DMS 273 (cell line): ENCODE results near the gene EDDM3A.
"Not testable (repeated sequence)": the region's sequence is repeated elsewhere in the genome, so short reads cannot be mapped to it uniquely, and the experiment has no call there.

Experiments
- DNase-seq: peaks from one replicate; lab custom pipeline; 2025; ENCODE audit not compliant: unreplicated experiment; lab: John Stamatoyannopoulos, UW

The EDDM3A gene

DNA sequence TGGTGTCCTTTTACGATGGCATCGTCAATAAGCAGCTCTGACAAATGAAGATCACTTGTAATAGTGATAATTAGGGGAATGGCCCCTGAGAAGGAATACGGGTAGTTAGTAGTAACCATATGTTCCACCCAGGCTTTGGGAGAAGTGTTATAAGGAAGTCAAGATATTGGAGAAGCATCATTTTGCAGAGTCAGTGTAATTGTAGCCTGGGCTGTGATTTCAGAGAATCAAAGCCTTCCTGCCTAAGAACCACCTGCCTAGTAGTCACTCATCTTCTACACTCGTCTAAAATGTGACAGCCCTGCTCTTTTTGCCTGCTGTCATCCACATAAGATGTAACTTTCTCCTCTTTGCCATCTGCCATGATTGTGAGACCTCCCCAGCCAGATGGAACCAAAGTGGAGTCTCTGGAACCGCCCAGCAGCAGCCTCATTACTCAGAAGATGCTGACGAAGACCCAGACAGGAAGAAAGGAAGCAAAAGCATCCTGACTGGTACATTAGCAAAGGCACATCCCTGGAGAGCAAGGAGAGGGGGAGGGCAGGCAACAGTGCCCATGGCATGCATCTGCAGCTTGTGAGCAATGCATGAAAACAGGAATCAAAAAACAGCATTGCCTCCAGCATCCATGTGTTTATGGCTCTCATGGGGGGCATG lies 12.6 kb upstream of the EDDM3A start:
- peak; percentile 11 for DNase-seq

DNA sequence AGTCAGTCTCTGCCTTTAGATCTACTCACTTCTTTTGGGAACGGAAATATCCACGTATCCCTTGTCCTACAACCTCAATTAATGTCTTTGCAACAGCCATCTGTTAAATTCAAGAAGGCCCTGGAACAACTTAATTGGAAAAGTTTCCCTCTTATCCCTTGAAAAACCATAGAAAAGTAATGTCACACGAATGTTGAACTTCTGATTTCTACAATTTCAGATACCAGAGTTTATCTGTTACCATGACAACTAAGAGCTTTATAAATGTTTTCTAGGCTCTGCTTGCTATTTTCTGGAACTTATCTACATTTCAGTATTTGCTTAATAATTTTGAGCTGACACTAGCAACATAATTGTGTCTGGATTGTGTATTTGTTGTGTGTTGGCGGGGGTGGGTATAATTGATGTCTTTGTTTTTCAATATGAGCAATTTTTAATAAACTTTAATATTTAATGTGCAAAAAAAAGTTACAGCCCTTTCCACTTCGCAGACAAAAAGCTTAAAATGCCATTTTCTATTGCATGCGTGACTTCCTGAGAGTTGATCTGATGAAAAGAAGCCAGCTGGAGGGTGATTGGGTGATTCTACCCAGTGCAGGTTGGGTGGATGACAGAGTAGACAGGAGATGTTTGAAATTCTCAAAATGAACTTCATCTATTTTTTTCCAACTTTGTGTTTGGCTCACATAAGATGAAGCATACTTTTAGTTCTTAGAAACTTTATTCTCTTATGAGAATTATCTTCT lies 11.8 kb upstream of the EDDM3A start:
- no peak for DNase-seq

DNA sequence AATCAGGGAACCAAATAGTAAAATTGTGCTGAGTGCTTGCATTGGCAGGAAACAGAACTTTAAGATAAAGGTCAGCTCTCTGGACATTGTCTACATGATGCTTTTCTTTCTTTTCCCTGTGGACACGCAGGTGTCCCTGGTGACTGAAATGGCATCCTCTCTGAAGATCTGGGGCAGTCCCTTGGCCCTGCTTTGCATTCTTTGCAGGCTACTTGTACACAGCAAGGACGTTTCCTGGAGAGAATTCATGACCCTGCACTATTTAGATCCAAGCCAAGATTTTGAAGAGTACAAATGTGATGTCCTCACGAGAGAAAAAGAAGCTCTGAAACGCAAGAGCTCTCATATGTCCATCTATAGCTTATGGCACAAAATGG lies 11.3 kb upstream of the EDDM3A start:
- DNase-seq: no peak

DNA sequence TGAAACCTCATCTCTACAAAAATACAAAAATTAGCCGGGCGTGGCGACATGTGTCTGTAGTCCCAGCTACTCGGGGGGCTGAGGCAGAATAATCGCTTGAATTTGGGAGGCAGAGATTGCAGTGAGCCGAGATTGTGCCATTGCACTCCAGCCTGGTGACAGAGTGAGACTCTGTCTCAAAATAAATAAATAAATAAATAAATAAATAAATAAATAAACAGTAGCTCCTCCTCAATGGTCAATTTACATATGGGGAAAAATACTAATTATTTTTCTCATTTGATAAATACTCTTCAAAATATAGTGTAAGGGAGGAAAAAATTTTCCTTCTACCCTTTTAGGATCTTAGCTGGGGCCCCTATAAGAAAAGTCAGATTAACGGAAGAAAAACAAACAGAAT lies 7.4 kb upstream of the EDDM3A start:
- not testable (repeated sequence) for DNase-seq

DNA sequence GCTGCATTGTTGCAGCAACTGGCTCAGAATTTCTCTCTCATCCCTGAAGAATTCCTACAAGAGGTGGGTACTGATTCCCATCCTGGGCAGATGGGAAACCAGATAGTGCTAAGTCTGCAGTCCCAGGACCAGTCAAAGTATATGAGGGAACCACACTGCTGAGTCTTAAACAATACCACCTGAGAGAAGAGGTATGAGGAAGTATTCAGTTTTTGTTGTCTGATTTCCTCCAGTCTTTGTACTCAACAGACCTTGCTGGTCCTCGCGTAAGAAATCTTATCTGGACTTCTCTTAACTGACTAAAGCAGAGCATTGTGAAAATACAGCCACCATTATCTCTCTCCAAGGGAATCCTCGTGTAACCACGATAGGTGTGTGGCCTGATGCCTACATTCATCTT lies 3.6 kb upstream of the EDDM3A start:
- DNase-seq: no peak

DNA sequence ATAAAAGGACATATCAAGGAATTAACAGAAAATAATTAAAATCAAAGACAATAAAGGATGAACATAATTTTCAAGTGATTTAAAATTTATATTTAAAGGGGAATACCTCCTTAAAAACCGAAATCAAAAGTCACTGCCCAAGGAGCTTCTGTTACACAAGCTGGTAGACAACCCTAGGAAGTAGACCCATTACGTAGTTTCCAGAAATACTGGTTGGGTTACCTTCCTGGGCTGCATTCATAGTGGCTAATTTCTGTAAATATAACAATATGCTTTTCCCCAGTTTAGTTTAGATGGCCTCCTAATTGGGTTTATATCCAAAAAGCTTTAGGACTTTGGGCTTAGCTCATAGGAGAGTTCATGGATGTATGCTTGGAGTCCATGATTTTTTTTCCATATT lies 2.1 kb upstream of the EDDM3A start:
- DNase-seq: no peak

DNA sequence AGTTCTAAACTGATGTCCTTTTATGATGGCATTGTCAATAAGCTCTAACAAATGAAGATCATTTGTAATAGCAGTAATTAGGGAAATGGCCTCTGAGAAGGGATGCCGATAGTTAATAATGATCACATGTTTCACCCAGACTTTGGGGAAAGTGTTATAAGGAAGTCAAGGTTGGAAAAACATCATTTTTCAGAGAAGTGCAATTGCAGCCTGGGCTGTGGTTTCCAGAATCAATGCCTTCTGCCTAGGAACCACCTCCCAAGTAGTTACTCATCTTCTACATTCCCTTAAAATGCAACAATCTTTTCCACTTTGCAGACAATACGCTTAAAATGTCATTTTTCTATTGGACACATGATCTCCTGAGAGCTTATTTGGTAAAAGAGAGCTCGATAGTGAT lies 879 bp downstream of the EDDM3A start:
- DNase-seq: no peak

DNA sequence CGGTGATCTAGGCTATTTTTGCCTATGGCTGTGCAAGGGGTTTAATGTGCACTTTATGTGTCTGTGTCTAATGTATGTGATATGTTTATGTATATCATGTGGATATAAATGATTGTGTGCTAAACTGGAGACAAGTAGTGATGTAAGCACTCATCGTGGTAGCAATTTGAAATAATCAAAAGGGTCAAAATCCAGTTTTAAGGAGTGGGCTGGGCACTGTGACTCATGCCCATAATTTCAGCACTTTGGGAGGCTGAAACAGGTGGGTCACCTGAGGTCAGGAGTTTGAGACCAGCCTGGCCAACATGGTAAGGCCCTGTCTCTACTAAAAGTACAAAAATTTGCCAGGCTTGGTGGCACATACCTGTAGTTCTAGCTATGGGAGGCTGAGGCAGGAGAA lies 2.8 kb downstream of the EDDM3A start:
- no peak for DNase-seq

DNA sequence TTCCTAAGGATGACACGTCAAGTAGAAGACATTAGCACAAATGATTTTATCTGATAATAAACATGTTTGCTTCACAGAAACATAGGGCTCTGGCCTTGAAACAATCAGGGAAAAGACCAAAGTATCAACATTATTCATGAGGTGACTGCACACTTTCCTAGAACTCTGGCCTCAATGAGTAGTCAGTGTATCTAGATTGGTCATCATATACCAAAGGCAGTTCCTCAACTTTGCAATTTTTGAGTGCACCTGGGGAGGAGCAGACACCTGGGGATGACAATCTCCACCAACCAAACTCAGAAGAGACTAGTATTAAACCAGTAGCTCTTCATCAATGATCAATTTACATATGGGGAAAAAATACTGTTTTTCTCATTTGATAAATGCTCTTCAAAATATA lies 4.5 kb downstream of the EDDM3A start:
- no peak for DNase-seq

DNA sequence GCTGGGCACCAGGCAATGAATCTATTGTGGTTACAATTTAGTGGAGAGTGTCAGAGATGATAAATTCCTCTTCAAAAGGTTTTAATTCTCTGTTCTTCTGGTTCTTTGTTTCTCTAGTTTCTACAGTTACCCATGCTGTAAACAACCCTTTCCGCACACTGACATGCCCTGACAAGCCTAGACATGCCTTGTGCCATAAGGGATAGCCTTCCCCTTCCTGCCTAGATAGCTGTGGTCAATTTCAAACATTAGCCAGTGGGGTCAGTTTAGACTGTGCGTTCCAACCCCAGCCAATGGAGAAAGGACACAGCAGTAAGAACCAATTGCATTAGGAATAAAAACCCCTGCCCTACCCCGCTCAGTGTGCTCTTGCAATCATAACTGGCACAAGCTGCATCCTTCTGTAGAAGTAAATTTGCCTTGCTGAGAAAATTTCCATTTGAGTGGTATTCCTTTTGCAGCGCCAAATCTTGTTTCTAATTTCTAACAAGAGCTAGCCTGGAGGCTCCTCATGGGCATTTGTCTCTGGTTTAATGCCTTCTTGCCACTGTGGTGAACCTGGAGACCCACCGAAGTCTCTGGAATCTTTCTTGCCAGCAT lies 6.4 kb downstream of the EDDM3A start:
- peak; percentile 2 for DNase-seq

DNA sequence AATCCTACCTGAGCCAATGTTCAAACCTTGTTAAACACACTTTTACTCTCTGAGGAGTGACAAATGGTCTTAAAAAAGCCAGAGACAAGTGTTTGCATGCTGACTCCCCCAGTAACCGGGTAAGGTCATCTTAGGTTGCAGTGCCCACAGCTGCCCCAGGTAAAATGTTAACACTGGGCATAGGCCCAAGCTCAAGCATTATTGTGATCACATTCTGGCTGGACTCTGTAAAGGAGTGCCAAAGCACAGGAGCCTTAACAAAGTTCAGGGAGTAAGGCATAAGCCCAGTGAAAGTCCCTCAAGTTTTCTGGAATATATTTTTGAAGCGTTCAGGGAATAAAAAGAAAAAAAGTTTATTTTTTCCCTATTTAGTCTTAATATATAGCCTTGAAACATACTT lies 8.6 kb downstream of the EDDM3A start:
- DNase-seq: no peak

DNA sequence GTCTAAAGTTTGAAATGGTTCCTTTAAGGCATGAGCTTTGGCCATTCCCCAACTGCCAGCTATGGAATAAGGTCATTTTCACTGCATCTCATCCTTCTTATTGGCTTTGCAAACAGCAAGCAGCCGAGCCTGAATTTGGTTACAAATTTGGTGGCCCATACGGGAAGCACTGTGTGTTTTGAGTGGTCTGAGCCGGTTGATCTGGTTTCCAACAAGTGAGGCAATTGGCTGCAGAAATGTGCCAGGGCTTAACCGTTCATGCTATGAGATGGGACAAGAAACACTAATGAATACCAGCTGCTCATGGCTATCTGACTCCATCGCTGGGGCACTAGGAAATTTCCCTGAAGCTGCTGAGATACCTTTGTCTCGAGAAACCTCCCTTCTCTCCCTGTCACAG lies 9.3 kb downstream of the EDDM3A start:
- no peak for DNase-seq

DNA sequence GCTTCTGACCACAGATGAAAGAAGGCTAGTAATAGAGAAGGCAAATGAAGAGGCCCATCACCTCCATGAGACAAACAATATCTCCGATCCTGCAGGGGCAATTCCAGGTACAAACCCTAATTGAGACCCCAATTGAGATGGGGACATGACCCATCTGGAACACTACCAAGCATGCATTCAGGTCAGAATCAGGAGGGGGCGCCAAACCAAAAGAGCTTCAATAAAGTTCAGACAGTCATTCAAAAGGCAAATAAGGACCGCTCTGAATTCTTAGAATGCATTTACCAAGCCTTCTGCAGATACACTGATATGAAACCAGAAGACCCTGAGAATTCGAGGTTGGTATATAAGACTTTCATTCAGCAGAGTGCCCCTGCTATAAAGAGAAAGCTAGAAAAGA lies 12.3 kb downstream of the EDDM3A start:
- DNase-seq: peak; percentile 6

DNA sequence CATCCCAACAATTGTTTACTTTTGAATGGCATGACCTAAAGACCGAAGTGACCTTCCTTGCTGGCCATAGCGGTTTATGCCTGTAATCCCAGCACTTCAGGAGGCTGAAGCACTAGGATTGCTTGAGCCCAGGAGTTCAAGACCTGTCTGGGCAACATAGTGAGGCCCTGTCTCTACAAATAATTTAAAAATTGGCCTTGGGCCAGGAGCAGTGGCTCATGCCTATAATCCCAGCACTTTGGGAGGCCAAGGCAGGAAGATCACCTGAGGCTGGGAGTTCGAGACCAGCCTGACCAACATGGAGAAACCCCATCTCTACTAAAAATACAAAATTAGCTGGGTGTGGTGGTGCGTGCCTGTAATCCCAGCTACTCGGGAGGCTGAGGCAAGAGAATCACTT lies 13.8 kb downstream of the EDDM3A start:
- DNase-seq: not testable (repeated sequence)

DNA sequence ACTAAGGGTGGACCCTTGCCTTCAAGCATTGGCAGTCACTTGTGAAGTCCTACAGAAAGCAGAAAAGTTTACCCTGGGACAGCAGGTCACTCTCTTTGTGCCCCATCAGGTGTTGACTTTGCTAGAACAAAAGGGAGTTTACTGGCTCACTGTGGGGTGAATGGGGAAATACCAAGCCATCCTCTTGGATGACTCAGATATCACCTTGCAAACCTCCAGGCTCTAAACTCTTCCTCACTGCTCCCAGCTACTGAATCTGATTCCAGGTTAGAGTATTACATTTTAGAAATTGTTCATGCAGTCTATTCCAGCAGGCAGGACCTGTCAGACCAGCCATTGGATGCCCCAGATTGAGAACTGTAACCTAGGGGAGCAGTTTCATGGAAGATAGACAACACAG lies 15.3 kb downstream of the EDDM3A start:
- DNase-seq: no peak

DNA sequence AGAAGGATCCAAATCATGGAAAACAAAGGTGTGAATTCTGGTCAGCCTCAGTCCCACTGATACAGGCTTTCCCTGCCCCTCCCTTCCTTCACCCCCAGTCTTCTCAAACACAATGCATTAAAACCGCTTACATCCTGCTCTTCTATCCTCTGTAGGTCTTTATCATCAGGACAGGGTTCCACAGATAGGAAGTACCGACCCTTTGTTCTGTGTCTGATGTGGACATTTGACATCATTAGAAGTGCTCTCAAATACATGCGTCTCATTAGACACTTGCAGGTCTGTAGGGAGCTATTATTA lies 22.9 kb downstream of the EDDM3A start:
- DNase-seq: no peak

DNA sequence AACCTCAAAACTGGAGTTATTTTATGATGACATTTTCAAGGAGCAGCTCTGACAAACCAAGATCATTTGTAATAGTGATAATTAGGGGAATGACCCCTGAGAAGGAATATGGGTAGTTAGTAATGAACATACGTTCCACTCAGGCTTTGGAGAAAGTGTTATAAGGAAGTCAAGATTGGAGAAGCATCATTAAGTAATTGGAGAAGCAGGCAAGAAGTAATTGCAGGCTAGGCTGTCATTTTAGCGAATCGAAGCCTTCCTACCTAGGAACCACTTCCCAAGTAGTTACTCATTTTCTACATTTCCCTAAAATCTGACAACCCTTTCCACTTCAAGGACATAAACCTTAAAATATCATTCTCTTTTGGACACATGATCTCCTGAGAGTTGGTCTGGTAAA lies 23.7 kb downstream of the EDDM3A start:
- DNase-seq: no peak

DNA sequence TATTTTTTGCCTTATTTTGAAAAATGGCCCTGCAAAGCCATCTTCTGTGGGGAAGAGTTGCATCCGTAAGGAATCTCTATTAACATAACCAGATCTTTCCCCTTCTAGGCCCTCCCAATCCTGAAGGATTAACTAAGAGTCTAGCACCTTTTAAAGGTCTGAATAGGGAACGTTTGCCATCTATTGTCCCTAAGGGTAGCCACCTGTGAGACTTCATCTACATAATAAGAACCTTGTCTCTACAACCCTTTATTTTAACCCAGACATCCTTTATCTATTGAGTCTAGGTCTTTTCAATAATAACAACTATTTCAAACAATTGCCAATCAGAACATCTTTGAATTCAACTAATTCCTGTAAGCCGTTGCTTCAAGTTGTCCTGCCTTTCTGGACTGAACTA lies 27.0 kb downstream of the EDDM3A start:
- no peak for DNase-seq

DNA sequence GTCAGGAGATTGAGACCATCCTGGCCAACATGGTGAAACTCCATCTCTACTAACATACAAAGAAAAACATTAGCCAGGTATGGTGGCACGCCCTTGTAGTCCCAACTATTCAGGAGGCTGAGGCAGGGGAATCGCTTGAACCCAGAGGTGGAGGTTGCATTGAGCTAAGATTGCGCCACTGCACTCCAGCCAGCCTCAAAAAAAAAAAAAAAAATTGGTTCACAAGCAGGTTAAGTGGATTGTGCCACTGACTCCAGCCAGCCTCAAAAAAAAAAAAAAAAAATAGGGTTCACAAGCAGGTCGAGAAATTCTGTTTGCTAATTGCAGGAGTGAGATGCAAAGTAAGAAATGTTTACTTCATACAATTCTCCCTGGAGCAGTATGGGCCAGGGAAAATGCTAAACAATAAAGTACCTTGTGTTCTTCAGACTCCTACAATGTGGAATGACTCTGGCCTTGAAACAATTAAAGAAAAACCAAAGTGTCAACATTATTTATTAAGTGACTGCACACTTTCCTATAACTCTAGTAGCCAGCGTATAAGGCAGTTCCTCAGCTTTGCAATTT lies 28.7 kb downstream of the EDDM3A start:
- DNase-seq: no peak

DNA sequence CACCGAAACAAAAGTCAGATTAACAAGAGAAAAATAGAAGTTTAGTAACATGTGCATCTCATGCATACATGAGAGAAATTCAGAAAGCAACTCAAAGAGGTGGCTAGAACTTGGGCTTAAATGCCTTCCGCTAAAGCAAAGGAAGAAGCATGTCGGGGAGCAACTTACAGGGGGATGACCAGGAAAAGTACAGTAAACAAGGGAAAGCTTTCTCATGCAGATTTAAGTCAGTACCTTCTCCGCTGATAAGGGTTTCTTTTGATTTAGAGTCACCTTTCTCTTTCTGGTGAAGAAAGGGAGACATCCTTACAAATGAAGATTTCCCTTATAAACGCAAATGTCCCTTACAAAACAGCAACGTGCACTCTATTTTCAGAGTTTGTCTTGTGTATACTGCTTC lies 29.4 kb downstream of the EDDM3A start:
- no peak for DNase-seq

DNA sequence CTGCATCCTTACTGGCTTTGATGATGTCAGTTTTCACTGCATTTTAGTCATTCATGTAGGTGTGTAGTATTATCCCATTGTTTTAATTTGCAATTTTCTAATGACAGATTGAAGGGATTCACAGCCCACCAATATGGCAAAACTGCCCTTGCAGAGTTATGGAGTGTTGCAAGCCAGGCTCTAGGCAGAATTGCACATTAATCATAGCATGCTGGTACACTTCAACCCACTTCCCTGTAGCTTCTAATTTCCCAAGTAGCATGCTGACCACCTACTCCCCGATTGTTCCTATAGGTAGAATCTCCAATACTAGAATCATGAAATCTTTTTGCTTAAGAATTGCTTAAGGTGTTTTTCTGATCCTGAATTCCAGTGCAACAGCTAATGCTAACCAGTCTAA lies 30.2 kb downstream of the EDDM3A start:
- DNase-seq: no peak

DNA sequence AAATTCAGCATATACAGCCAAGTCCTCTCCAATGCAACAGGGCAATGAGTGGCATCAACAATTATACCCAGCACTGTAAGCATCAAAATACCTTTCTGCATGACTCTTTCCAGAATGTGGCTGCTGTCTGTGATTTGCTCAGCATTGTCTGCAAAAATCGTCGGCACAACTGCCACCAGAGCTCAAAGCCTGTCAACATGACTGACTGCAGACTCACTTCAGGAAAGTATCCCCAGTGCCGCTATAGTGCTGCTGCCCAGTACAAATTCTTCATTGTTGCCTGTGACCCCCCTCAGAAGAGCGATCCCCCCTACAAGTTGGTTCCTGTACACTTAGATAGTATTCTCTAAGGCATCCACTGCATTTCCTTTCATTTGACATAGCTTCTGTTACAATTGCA lies 36.1 kb downstream of the EDDM3A start:
- DNase-seq: no peak
